Testis (tissue), 3 donors: ENCODE results near the gene HEMK1. TPM values are rescaled to one million over a fixed set of nuclear protein-coding genes. Genes with fewer than 3 reads are reported as not detected.

Source experiments
- DNase-seq: peaks from one replicate; pipeline ENCODE4 v3.0.0-alpha.2; 2019
- H3K27ac ChIP-seq, 2 donors: fragments of 200-600 bp; sonication (generic); one replicate each; pipeline ENCODE4 v1.5.1; 2019
- H3K27me3 ChIP-seq: fragments of 200-600 bp; sonication (generic); one replicate; pipeline ENCODE4 v1.5.1; 2019
- H3K36me3 ChIP-seq: fragments of 200-600 bp; sonication (generic); one replicate; pipeline ENCODE4 v1.5.1; 2017; ENCODE audit warnings: low read depth; ENCODE audit errors: missing control alignments
- H3K4me1 ChIP-seq: fragments of 200-600 bp; sonication (generic); one replicate; pipeline ENCODE4 v1.5.1; 2019
- H3K4me3 ChIP-seq, 2 donors: fragments of 200-600 bp; sonication (generic); one replicate each; pipeline ENCODE4 v1.5.1; 2017 to 2019
- H3K9me3 ChIP-seq: fragments of 200-600 bp; sonication (generic); one replicate; pipeline ENCODE4 v1.5.1; 2017
- POLR2A ChIP-seq: fragments of 450-650 bp; IDR thresholded peaks from one replicate; pipeline ENCODE4 v1.6.1; 2017; ENCODE audit warnings: antibody characterized with exemption, mild to moderate bottlenecking, moderate library complexity
- WGBS, 2 donors: methylation state at CpG; one replicate each; pipeline ENCODE4 v1.1.5; 2018; 5-methylcytosine and 5-hydroxymethylcytosine counted together
- intact Hi-C: fragments of 100-400 bp; cut with DNase I; formaldehyde crosslinking; loops from one replicate; pipeline ENCODE4 v1.15.1; 2023; ENCODE audit warnings: low total_unique reads
- polyA plus RNA-seq: library from polyadenylated mRNA; stranded (reverse); fragments of 350-450 nt; fragmentation: Illumina TruSeq; extraction: RNeasy Lipid Tissue Mini Kit (QIAGEN cat#74804); gene quantifications from one replicate; pipeline ENCODE4 v1.2.3, GENCODE V29; 2014; ENCODE audit warnings: low read depth, low replicate concordance; ENCODE audit not compliant: insufficient read depth
- total RNA-seq, 2 donors: library from RNA; depleted of rRNA; stranded (reverse); fragments of >200 nt; gene quantifications; one replicate each; pipeline ENCODE4 v1.2.3, GENCODE V29; 2016
- TF ChIP-seq, protein P1 (sequence below), 3 experiments: fragments of 450-650 bp in 2 of 3; fragments of 200-600 bp in 1 of 3; sonication (generic) in 1 of 3; IDR thresholded peaks; one replicate each; pipeline ENCODE4 v1.5.1; 2016 to 2019; ENCODE audit warnings: antibody characterized with exemption in 3 of 3, mild to moderate bottlenecking in 2 of 3, moderate library complexity in 1 of 3

HEMK1 gene
- total and polyA plus RNA-seq, 3 donors from 2014 or later: 12.8 to 25.7 (median 13.1) TPM

DNA sequence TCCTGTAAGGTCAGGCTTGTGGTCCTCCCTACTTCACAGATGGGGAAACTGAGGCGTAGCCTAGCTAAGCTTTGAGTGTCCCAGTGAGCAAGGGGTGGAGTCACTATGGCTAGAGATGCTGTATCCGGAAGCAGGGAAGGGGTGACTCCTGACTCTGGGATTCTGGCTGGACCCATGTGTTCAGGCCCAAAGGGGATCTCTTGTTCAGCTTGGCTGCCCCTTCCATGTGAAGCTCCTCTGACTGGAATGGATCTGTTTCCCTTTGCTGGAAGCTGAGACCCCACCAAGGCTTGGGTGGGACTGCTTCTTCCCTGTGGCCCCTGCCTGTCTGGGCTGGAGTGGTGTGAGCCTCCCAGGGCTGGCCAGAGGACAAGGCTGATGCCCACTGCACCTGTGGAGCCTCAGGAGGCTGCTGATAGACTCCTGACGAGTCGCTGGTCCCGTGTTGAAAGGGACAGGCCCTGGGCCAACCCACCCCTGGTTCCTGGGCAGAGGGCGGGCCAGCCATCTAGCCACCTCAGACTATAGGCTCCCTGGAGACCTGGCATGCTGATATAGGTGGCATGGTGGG is 48.7 kb downstream of the HEMK1 start:
- intact Hi-C loops: loop anchor here (5.0 kb wide), 1 partner anchor 769 kb away; the partner anchor contains the start of gene MANF
- Histone ChIP-seq H3K4me3 (peak overlapping the region in 1 of 2 donors; percentile 78), H3K27ac (peak overlapping the region in 1 of 2 donors; percentile 8), H3K36me3 (no peaks in the 10 kb centered on the region), H3K27me3 (no peaks in the 10 kb centered on the region), H3K4me1 (peaks cover 24% of the 10 kb centered on the region), H3K9me3 (no peaks in the 10 kb centered on the region)
- no peak for TF ChIP-seq POLR2A
- DNase-seq: no peak
- 62% methylated on average over 6 of the region's 6 CpGs; no CpG with 5 or more reads in 1 of the 2 donors for WGBS, 2 donors

DNA sequence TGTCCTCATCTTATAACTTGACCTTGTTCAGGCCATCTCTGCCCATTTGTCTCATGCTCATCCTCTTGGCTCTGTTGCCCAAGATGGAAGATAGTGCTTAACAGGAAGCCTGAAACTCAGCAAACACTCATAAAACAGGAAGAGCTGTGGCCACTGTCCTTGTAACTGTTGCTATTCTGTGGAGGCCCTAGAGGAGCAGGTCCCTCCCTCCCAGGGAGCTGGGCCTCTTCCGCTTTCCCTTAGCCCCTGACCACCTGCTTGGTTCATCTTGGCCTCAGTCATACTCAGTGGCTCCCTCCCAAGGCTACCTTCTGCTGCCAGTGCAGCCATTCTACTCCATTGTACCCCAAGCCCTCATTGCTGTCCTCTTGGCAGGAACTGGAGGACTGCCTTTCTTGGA is 51.1 kb downstream of the HEMK1 start:
- Histone ChIP-seq H3K27ac (no peak overlapping the region), H3K4me3 (no peak overlapping the region), H3K27me3 (no peaks in the 10 kb centered on the region), H3K9me3 (no peaks in the 10 kb centered on the region), H3K4me1 (peaks cover 18% of the 10 kb centered on the region), H3K36me3 (no peaks in the 10 kb centered on the region)
- no peak for TF ChIP-seq POLR2A
- intact Hi-C loops: no loop called here
- no peak for DNase-seq
- 76 to 78% methylated on average over 1 of the region's 1 CpG for WGBS, 2 donors

DNA sequence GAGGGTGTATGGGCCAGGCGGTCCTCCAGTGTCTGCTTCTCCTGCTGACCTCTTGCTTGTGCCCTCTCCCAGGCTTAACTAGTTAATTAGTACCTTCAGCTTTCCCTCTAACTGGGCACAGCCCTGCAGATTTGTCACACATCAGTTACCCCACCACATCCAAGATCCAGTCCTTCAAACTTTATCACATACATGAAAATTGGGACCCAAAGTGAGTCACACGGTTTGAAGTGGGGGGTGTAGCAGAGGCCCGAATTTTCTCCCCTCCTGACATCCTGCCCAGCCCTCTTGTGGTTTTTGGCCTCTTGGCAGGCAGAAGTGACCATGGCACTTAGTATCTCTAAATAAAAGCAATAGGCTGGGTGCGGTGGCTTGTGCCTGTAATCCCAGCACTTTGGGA is 51.5 kb downstream of the HEMK1 start:
- H3K4me3 ChIP-seq: no peak overlapping the region
- no peak for DNase-seq
- WGBS, 2 donors: 68 to 76% methylated on average over 4 of the region's 4 CpGs
- no peaks in the 10 kb centered on the region for H3K27me3 ChIP-seq
- H3K27ac ChIP-seq: no peak overlapping the region
- H3K9me3 ChIP-seq: no peaks in the 10 kb centered on the region
- no peaks in the 10 kb centered on the region for H3K36me3 ChIP-seq
- no peak for TF ChIP-seq POLR2A
- peaks cover 18% of the 10 kb centered on the region for H3K4me1 ChIP-seq
- intact Hi-C loops: no loop called here

DNA sequence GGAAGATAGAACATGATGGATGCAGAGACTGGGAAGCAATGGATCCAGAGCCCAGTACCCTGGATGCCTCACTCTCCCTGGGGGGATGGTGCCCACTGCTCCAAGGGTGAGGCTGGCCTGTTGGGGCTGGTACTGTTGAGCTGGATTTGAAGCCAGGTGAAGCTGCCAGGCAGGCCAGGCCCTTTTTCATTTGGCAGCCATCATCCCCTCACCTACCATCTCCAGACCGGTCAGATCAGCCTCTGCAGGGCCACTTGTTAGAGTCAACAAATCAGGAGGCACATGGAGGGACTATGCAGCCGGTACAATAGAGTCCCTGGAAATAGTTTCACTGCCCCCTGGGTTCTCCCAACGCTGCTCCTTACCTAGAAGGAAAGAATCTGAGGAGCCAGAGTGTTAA is 53.6 kb downstream of the HEMK1 start:
- TF ChIP-seq POLR2A: no peak
- TF ChIP-seq, protein P1, sequence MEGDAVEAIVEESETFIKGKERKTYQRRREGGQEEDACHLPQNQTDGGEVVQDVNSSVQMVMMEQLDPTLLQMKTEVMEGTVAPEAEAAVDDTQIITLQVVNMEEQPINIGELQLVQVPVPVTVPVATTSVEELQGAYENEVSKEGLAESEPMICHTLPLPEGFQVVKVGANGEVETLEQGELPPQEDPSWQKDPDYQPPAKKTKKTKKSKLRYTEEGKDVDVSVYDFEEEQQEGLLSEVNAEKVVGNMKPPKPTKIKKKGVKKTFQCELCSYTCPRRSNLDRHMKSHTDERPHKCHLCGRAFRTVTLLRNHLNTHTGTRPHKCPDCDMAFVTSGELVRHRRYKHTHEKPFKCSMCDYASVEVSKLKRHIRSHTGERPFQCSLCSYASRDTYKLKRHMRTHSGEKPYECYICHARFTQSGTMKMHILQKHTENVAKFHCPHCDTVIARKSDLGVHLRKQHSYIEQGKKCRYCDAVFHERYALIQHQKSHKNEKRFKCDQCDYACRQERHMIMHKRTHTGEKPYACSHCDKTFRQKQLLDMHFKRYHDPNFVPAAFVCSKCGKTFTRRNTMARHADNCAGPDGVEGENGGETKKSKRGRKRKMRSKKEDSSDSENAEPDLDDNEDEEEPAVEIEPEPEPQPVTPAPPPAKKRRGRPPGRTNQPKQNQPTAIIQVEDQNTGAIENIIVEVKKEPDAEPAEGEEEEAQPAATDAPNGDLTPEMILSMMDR (IDR thresholded peaks at IDR 0.05): no peak
- no peak overlapping the region for H3K27ac ChIP-seq
- no peak for DNase-seq
- H3K9me3 ChIP-seq: no peaks in the 10 kb centered on the region
- intact Hi-C loops: no loop called here
- 81 to 91% methylated on average over 3 of the region's 3 CpGs for WGBS, 2 donors
- H3K4me1 ChIP-seq: peaks cover 16% of the 10 kb centered on the region
- H3K27me3 ChIP-seq: no peaks in the 10 kb centered on the region
- H3K36me3 ChIP-seq: no peaks in the 10 kb centered on the region
- H3K4me3 ChIP-seq: no peak overlapping the region

DNA sequence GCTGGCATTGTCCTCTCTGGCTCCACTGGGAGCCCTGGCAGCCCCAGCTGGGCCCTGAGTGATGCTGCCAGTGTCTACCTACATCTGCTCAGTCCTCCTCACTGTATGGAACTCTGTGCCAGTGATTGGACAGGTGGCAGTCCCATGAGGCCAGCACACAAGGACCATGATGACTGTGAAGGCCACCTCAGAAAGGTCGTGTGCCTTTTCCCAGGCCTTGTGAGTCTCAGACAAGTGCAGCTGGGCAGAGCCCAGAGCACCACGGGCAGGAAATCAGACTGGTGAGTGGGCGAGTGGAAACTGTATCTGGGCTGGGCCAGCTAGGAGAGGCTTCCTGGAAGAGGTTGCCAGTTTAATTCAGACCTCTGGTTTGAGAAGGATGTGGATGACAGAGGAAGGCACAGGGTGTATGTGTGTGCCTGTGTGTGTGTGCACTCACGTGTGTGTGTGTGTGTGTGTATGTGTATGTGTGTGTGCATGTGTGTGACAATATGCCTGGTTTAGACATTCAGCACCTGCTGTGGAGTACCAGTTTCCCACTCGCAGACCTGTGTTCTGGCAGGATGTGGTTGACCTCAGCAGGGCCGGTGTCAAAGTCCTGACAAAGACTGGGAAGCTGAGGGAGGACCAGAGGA is 54.6 kb downstream of the HEMK1 start:
- Histone ChIP-seq H3K36me3 (no peaks in the 10 kb centered on the region), H3K4me1 (peaks cover 6% of the 10 kb centered on the region), H3K4me3 (no peak overlapping the region), H3K27me3 (no peaks in the 10 kb centered on the region), H3K9me3 (no peaks in the 10 kb centered on the region), H3K27ac (no peak overlapping the region)
- WGBS, 2 donors: 68 to 85% methylated on average over 5 to 6 of the region's 6 CpGs
- DNase-seq: no peak
- TF ChIP-seq, protein P1 (IDR thresholded peaks at IDR 0.05): no peak
- TF ChIP-seq POLR2A: no peak
- intact Hi-C loops: no loop called here

DNA sequence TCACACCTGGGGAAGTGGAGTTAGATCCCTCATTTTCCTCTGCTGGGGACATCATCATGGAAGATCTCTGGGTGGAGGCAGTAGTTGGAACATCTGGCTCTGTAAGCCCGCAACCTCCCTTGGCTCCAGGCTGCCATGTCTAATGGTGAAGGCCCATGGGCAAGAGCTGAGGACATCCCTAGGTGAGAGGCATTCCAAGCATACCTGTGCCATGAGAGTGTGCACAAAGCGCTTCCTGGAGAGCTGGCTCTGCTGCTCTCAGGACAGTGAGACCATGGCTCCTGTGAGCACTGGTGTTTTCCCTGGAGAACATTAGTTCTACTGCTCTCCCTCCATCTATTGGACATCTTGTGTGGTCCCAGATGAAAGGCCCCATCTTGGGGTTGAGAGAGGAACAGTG is 55.3 kb downstream of the HEMK1 start:
- H3K4me3 ChIP-seq: no peak overlapping the region
- H3K27ac ChIP-seq: no peak overlapping the region
- no peak for DNase-seq
- no peaks in the 10 kb centered on the region for H3K9me3 ChIP-seq
- 86 to 94% methylated on average over 2 of the region's 2 CpGs for WGBS, 2 donors
- H3K36me3 ChIP-seq: no peaks in the 10 kb centered on the region
- intact Hi-C loops: no loop called here
- no peaks in the 10 kb centered on the region for H3K27me3 ChIP-seq
- TF ChIP-seq, protein P1 (IDR thresholded peaks at IDR 0.05): no peak
- no peak for TF ChIP-seq POLR2A
- no peaks in the 10 kb centered on the region for H3K4me1 ChIP-seq
